ENCODE results near the gene PCGF2. TPM values are rescaled to one million over a fixed set of nuclear protein-coding genes. Genes with fewer than 3 reads are reported as not detected.
"Not testable (repeated sequence)": the region's sequence is repeated elsewhere in the genome, so short reads cannot be mapped to it uniquely, and the experiment has no call there.

PCGF2 gene
- total RNA-seq, 2 donors from 2014 or later, result 3.1 to 6.9 TPM

- Mint-ChIP-seq H3K27ac (peak overlapping the region; percentile 58 to 89), H3K36me3 (peaks cover 10 to 21% of the 10 kb centered on the region in 2 donors), H3K9me3 (peaks cover 0 to 6% of the 10 kb centered on the region in 2 donors)
- no peak for DNase-seq (ENCODE audit: low spot score in 2 of 2)
- no peak for ATAC-seq
Measured at GRCh38 chr17:38731526-38732294, 16.4 kb downstream of the PCGF2 start.

GRCh38 chr17:38730526-38731379 is 17.4 kb downstream of the PCGF2 start:
- no peak for ATAC-seq
- peak overlapping the region; percentile 89 to 95 for H3K27ac Mint-ChIP-seq
- peaks cover 10 to 21% of the 10 kb centered on the region in 2 donors for H3K36me3 Mint-ChIP-seq
- no peak for DNase-seq (ENCODE audit: low spot score in 2 of 2)
- H3K9me3 Mint-ChIP-seq, result peaks cover 0 to 6% of the 10 kb centered on the region in 2 donors

GRCh38 chr17:38729886-38730525 is 18.1 kb downstream of the PCGF2 start, which contains the start of gene CISD3:
TSS of gene CISD3 (plus strand) at chr17:38730341. CDS start at chr17:38730359, 18 bp downstream.
- ATAC-seq (peak; percentile 76 to 83), DNase-seq (ENCODE audit: low spot score in 2 of 2) (peak; percentile 89 to 94)
- peaks cover 0 to 6% of the 10 kb centered on the region in 2 donors for H3K9me3 Mint-ChIP-seq
- H3K27ac Mint-ChIP-seq, result peak within 1 kb of the TSS; percentile 89 to 95
- peaks cover 10 to 21% of the 10 kb centered on the region in 2 donors for H3K36me3 Mint-ChIP-seq

- H3K36me3 Mint-ChIP-seq, result peaks cover 10 to 21% of the 10 kb centered on the region in 2 donors
- DNase-seq (ENCODE audit: low spot score in 2 of 2) (no peak), ATAC-seq (no peak)
- peak overlapping the region; percentile 62 to 93 for H3K27ac Mint-ChIP-seq
- peaks cover 0 to 6% of the 10 kb centered on the region in 2 donors for H3K9me3 Mint-ChIP-seq
Measured at GRCh38 chr17:38729368-38729885, 18.7 kb downstream of the PCGF2 start.

DNA sequence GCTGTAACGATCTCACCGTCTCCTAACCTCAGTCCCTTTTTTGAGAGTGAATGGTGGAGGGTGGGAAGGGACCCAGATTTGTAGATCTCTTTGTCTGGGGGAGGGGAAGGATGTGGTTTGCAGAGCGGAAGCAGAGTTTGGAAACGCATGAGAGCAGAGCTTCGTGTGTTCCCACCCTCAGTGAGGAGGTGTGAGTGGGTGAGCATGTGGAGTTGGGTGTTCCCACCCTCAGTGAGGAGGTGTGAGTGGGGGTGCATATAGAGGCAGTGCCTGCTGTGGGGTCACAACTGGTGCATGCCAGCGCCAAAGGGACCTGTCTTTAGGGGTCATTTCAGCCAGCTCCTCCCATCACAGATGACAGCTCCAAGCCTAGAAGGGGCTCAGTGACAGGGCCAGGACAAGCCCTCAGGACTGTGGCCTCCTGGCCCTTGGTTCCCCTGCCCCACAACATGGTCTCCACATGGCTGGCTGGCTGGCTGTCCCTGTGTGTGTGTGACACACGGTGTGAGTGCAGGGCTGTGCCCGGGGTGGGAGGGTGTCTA is 19.8 kb downstream of the PCGF2 start:
- ATAC-seq (peak; percentile 2 to 3), DNase-seq (ENCODE audit: low spot score in 2 of 2) (peak in 1 of 2 donors; percentile 28)
- Mint-ChIP-seq H3K27ac (peak overlapping the region; percentile 62 to 98), H3K9me3 (peaks cover 0 to 6% of the 10 kb centered on the region in 2 donors), H3K36me3 (peaks cover 10 to 21% of the 10 kb centered on the region in 2 donors)

DNA sequence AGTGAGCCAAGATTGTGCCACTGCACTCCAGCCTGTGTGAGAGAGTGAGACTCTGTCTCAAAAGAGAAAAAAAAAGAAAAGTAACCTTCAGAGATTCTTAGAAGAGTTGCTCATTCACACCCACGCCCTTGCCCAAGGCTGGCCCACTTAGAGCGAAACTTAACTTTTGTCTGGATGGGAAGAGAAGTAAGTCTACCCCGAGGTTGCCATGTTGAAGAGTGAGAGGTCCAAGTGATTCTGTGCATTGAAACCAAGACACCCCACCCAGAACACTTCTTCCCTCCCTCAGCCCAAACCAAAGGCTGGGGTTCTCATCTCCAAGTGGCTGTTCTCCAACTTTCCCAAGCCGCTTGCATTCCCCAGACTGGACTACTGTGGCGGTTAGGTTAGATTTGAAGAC is 20.4 kb downstream of the PCGF2 start:
- peak overlapping the region; percentile 62 to 98 for H3K27ac Mint-ChIP-seq
- ATAC-seq (peak; percentile 65 to 66), DNase-seq (ENCODE audit: low spot score in 2 of 2) (peak; percentile 68 to 83)
- peaks cover 0 to 6% of the 10 kb centered on the region in 2 donors for H3K9me3 Mint-ChIP-seq
- H3K36me3 Mint-ChIP-seq, result peaks cover 10 to 25% of the 10 kb centered on the region in 2 donors

DNA sequence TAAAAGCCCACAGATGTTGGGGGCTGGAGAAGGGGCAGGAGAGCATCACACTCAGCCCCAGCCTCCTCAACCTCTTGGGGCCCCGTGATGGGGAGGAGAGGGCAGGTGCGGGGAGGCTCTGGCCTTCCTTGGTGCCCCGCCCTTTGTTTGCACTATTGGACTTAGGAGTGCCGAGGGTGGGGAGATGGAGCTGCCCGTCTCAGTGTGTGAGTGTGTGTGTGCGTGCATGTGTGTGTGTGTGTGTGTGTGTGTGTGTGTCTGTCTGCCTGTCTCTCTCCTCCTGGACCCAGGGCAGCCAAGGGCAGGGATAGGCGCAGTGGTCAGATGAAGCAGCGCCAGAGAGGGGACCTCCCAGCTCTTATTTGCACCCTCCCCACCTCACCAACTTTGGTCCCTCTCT is 22.0 kb downstream of the PCGF2 start:
- DNase-seq (ENCODE audit: low spot score in 2 of 2); ATAC-seq; H3K9me3 Mint-ChIP-seq: not testable (repeated sequence)
- peaks cover 5 to 23% of the 10 kb centered on the region in 2 donors for H3K36me3 Mint-ChIP-seq
- peak overlapping the region; percentile 55 to 61 for H3K27ac Mint-ChIP-seq

- DNase-seq (ENCODE audit: low spot score in 2 of 2) (no peak), ATAC-seq (no peak)
- peak overlapping the region in 1 of 2 donors; percentile 46 for H3K27ac Mint-ChIP-seq
- peaks cover 4 to 25% of the 10 kb centered on the region in 2 donors for H3K36me3 Mint-ChIP-seq
- peaks cover 0 to 6% of the 10 kb centered on the region in 2 donors for H3K9me3 Mint-ChIP-seq
Measured at GRCh38 chr17:38725066-38725465, 23.1 kb downstream of the PCGF2 start.

DNA sequence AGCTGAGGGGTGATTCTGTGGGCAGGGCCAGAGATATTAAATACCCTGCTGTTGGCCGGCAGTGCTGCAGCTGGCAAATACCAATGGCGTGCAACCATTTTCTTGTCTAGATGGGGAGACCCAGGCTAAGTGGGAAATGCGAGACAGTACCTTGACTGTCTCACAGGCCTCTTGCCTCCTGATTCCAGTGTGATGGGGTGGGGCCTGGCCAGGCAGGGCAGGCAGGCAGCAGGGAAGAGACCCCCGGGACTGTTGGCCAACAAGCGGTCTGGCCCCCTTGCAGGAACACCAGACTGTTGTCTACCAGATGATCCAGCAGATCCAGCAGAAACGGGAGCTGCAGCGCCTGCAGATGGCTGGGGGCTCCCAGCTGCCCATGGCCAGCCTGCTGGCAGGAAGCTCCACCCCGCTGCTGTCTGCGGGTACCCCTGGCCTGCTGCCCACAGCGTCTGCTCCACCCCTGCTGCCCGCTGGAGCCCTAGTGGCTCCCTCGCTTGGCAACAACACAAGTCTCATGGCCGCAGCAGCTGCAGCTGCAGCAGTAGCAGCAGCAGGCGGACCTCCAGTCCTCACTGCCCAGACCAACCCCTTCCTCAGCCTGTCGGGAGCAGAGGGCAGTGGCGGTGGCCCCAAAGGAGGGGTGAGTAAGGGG is 23.7 kb downstream of the PCGF2 start:
- peak overlapping the region in 1 of 2 donors; percentile 46 for H3K27ac Mint-ChIP-seq
- ATAC-seq, result no peak
- peaks cover 0 to 6% of the 10 kb centered on the region in 2 donors for H3K9me3 Mint-ChIP-seq
- H3K36me3 Mint-ChIP-seq, result peaks cover 4 to 25% of the 10 kb centered on the region in 2 donors
- DNase-seq (ENCODE audit: low spot score in 2 of 2), result no peak

- Mint-ChIP-seq H3K9me3 (no peaks in the 10 kb centered on the region), H3K36me3 (peaks cover 4 to 20% of the 10 kb centered on the region in 2 donors), H3K27ac (no peak overlapping the region)
- no peak for ATAC-seq
- DNase-seq (ENCODE audit: low spot score in 2 of 2), result no peak
Measured at GRCh38 chr17:38721802-38722201, 26.3 kb downstream of the PCGF2 start.

DNA sequence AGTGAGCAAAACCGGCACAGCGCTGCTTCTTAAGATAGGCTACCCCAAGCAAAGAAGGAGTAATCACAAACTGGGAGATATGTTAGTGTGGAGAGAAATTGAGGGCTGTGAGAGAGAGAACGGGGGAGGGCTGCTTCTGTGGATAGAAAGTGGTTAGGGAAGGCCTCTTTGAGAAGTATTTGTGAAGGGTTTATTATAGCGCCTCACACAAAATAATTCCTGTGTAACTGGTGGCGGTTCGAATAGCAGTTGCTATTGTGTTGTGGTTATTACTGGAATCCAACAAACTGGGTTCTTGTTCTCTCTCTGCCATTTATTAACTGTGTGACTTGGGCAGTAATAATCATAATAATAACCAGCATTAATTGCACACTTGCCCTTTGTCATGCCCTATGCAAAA is 27.2 kb downstream of the PCGF2 start:
- Mint-ChIP-seq H3K9me3 (no peaks in the 10 kb centered on the region), H3K27ac (peak overlapping the region in 1 of 2 donors; percentile 26), H3K36me3 (peaks cover 4 to 20% of the 10 kb centered on the region in 2 donors)
- DNase-seq (ENCODE audit: low spot score in 2 of 2), result no peak
- ATAC-seq, result no peak

DNA sequence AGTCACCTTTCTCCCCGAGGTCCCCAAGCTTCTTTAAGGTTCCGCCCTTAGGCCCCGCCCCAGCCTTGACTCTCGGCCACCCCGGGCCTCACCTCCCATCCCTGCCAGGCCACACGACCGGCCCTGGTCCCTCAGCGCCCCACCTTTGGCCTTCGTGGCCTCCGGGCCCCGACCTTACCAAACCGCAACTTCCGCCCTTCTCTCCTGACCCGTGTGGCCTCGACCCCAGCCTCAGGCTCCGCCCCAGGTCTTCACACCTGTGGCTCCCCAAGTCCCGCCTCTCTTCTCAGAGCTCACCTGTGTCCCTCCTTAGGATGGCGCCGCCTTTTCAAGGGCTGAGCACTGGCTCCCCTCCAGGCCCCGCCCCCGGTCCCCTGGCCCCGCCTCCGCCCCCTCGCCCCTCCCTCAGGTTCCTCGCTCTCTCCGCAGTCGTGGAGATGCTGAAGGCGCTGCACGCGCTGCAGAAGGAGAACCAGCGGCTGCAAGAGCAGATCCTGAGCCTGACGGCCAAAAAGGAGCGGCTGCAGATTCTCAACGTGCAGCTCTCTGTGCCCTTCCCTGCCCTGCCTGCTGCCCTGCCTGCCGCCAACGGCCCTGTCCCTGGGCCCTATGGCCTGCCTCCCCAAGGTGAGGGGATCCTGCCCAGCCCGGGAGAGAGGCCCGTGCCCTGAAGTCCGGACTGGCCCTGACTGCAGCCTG is 28.0 kb downstream of the PCGF2 start:
- Mint-ChIP-seq H3K27ac (peak overlapping the region in 1 of 2 donors; percentile 29), H3K9me3 (no peaks in the 10 kb centered on the region)

DNA sequence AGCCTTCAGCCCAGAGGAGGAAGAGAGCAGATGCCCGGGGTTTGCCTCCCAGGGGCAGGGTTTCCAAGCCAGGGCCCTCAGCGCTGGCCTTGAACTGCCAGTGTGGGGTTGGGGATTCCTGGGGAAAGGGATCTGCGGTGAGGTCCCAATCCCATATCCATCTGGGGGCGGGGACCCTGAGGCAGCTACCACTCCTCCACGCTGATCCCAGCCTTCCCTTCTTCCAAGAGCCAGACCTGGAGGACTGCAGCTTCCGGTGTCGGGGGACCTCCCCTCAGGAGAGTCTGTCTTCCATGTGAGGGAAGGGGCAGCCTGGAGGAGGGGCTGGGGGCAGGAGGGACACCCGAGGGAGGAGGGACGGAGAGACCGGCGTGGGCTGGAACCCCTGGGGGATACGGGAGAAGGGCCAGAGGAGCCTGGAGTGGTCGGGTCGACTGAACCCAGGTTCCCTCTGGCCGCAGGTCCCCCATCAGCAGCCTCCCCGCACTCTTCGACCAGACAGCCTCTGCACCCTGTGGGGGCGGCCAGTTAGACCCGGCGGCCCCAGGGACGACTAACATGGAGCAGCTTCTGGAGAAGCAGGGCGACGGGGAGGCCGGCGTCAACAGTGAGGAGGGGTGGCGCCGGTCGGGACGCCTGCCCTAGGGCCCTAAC is 28.7 kb downstream of the PCGF2 start:
- H3K27ac Mint-ChIP-seq, result peak overlapping the region; percentile 29 to 74
- DNase-seq (ENCODE audit: low spot score in 2 of 2) (no peak), ATAC-seq (no peak)
- no peaks in the 10 kb centered on the region for H3K9me3 Mint-ChIP-seq
- peaks cover 4 to 26% of the 10 kb centered on the region in 2 donors for H3K36me3 Mint-ChIP-seq

More for the DNA sequence above, 28.0 kb downstream of the PCGF2 start:
- peaks cover 4 to 20% of the 10 kb centered on the region in 2 donors for H3K36me3 Mint-ChIP-seq
- no peak for ATAC-seq
- DNase-seq (ENCODE audit: low spot score in 2 of 2), result no peak

DNA sequence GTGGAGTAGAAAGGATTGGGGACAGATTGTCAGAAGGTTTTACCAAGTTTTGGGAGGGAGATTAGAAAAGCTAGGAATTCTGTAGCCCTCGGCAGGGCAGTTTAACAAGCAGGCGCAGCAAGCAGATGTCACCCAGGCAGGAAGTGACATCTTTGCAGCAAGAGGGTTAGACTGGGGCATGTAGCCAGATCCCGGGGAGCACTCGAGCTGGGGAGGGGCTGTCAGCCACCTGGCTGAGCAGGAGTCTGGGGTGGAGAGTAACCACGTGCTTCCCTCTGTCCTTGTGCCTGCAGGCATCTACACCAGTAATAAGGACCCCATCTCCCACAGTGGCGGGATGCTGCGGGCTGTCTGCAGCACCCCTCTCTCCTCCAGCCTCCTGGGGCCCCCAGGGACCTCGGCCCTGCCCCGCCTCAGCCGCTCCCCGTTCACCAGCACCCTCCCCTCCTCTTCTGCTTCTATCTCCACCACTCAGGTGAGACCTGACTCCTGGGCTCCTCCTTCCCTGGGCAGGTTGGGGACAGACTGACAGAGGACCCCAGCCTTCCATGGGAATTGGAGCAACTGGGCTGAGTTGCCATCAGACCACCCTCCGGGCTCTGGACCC is 30.9 kb downstream of the PCGF2 start:
- ATAC-seq (no peak), DNase-seq (ENCODE audit: low spot score in 2 of 2) (no peak)
- H3K36me3 Mint-ChIP-seq, result peaks cover 4 to 24% of the 10 kb centered on the region in 2 donors
- peak overlapping the region; percentile 74 to 84 for H3K27ac Mint-ChIP-seq
- no peaks in the 10 kb centered on the region for H3K9me3 Mint-ChIP-seq

All from activated naive CD4-positive, alpha-beta T cell treated with anti-CD3 and anti-CD28 coated beads, Interleukin-2, amount 50 U/mL, for 72 hours (primary cell).